GM12865 (cell line): ENCODE results near the gene RIC3.

Experiments
- DNase-seq: peaks from one replicate; pipeline ENCODE4 v3.0.0; 2010; ENCODE audit warnings: low read depth
- H3K4me3 ChIP-seq: 2 replicates; pipeline ENCODE4 v1.5.1; 2011; ENCODE audit warnings: mild to moderate bottlenecking, low read depth, low read length, control low read depth
- CTCF ChIP-seq: IDR thresholded peaks from 2 replicates; pipeline ENCODE4 v1.5.1; 2011; ENCODE audit warnings: low read length, control low read depth, low read depth, inconsistent platforms; ENCODE audit not compliant: insufficient read depth; ENCODE audit errors: missing control alignments

Gene RIC3

GRCh38 chr11:8192016-8192895 lies 23.4 kb upstream of the RIC3 start:
- H3K4me3 ChIP-seq: no peak overlapping the region
- peak; percentile 63 for DNase-seq
- TF ChIP-seq CTCF: peak; percentile 87

- H3K4me3 ChIP-seq: no peak overlapping the region
- no peak for DNase-seq
- TF ChIP-seq CTCF: no peak
Observed at GRCh38 chr11:8190431-8190830, 21.6 kb upstream of the RIC3 start.

GRCh38 chr11:8186429-8186828 lies 17.6 kb upstream of the RIC3 start:
- no peak for TF ChIP-seq CTCF
- H3K4me3 ChIP-seq: no peak overlapping the region
- DNase-seq: no peak

- no peak for DNase-seq
- TF ChIP-seq CTCF: no peak
- H3K4me3 ChIP-seq: no peak overlapping the region
Observed at GRCh38 chr11:8183111-8183510, 14.3 kb upstream of the RIC3 start.

- no peak for DNase-seq
- H3K4me3 ChIP-seq: no peak overlapping the region
- TF ChIP-seq CTCF: no peak
Observed at GRCh38 chr11:8180469-8180868, 11.6 kb upstream of the RIC3 start.

- no peak overlapping the region for H3K4me3 ChIP-seq
- no peak for TF ChIP-seq CTCF
- no peak for DNase-seq
Observed at GRCh38 chr11:8178297-8178696, 9.5 kb upstream of the RIC3 start.

- TF ChIP-seq CTCF: no peak
- no peak for DNase-seq
- no peak overlapping the region for H3K4me3 ChIP-seq
Observed at GRCh38 chr11:8177136-8177535, 8.3 kb upstream of the RIC3 start.
